CD14-positive monocyte (primary cell): Measurements from ENCODE around the gene LGR4. TPM values are rescaled to one million over a fixed set of nuclear protein-coding genes. Genes with fewer than 3 reads are reported as not detected.

Experiments used
- DNase-seq, 3 donors: peaks; one replicate each; pipeline ENCODE4 v3.0.0-alpha.2; 2011 to 2022
- H2AFZ ChIP-seq: 2 replicates; pipeline ENCODE4 v1.6.0; 2012; ENCODE audit warnings: mild to moderate bottlenecking, low read depth, low read length, inconsistent platforms; ENCODE audit not compliant: insufficient read depth, poor library complexity, severe bottlenecking
- H3K27ac ChIP-seq, 2 donors: 1 replicate in 1 of 2; 2 replicates in 1 of 2; pipeline ENCODE4 v1.5.1; 2012 to 2013; ENCODE audit warnings: low read length in 2 of 2, control low read depth in 1 of 2, inconsistent platforms in 1 of 2, low read depth in 1 of 2, mild to moderate bottlenecking in 1 of 2
- H3K27me3 ChIP-seq, 2 donors: one replicate each; pipeline versions ENCODE4 v1.6.0 to v1.6.1; 2011 to 2013; ENCODE audit warnings: low read length in 2 of 2; ENCODE audit not compliant: control insufficient read depth in 2 of 2, insufficient read depth in 2 of 2
- H3K36me3 ChIP-seq, 2 donors: replicated peaks in 1 of 2; 1 replicate in 1 of 2; 2 replicates in 1 of 2; pipeline versions ENCODE4 v1.5.1 to v1.6.1; 2012 to 2013; ENCODE audit warnings: low read length in 2 of 2, control low read depth in 1 of 2, inconsistent platforms in 1 of 2, mild to moderate bottlenecking in 1 of 2; ENCODE audit not compliant: insufficient read depth in 2 of 2, control insufficient read depth in 1 of 2
- H3K4me1 ChIP-seq, 2 donors: 1 replicate in 1 of 2; 2 replicates in 1 of 2; pipeline versions ENCODE4 v1.5.1 to v1.6.1; 2012 to 2013; ENCODE audit warnings: low read length in 2 of 2, control low read depth in 1 of 2, inconsistent platforms in 1 of 2, mild to moderate bottlenecking in 1 of 2, moderate library complexity in 1 of 2; ENCODE audit not compliant: insufficient read depth in 2 of 2, control insufficient read depth in 1 of 2
- H3K4me2 ChIP-seq: replicated peaks from 2 replicates; pipeline ENCODE3; 2012; ENCODE audit warnings: low read length, moderate library complexity, mild to moderate bottlenecking; ENCODE audit not compliant: poor library complexity, severe bottlenecking; ENCODE audit errors: extremely low read depth
- H3K4me3 ChIP-seq, 3 experiments: fragments of 200-600 bp in 1 of 3; sonication (generic) in 1 of 3; replicated peaks in 1 of 3; 1 replicate in 2 of 3; 2 replicates in 1 of 3; pipeline ENCODE4 v1.5.1; 2011 to 2013; ENCODE audit warnings: low read length in 3 of 3, mild to moderate bottlenecking in 3 of 3, control low read depth in 2 of 3, low read depth in 2 of 3, inconsistent platforms in 1 of 3, moderate library complexity in 1 of 3
- H3K79me2 ChIP-seq: 2 replicates; pipeline ENCODE4 v1.6.0; 2012; ENCODE audit warnings: mild to moderate bottlenecking, control low read depth, inconsistent platforms, low read length, moderate library complexity; ENCODE audit not compliant: insufficient read depth
- H3K9ac ChIP-seq: 2 replicates; pipeline ENCODE4 v1.6.0; 2017; ENCODE audit warnings: low read length, mild to moderate bottlenecking; ENCODE audit not compliant: insufficient read depth, poor library complexity, severe bottlenecking
- H3K9me3 ChIP-seq, 2 donors: replicated peaks in 1 of 2; 1 replicate in 1 of 2; 2 replicates in 1 of 2; pipeline versions ENCODE4 v1.5.1 to v1.6.1; 2012 to 2013; ENCODE audit warnings: low read length in 2 of 2, control low read depth in 1 of 2; ENCODE audit not compliant: control insufficient read depth in 1 of 2, insufficient read depth in 1 of 2
- H4K20me1 ChIP-seq: 2 replicates; pipeline ENCODE4 v1.6.0; 2012; ENCODE audit warnings: mild to moderate bottlenecking, low read length, control low read depth, moderate library complexity; ENCODE audit not compliant: insufficient read depth
- H3K27ac Mint-ChIP-seq, 7 donors: one replicate each; pipeline ENCODE4 v1.8.0; 2020; ENCODE audit warnings: mild to moderate bottlenecking in 7 of 7, mixed read lengths in 7 of 7, moderate library complexity in 6 of 7, inconsistent platforms in 2 of 7
- H3K27me3 Mint-ChIP-seq, 3 donors: one replicate each; pipeline ENCODE4 v1.8.0; 2021 to 2022; ENCODE audit warnings: low read depth in 3 of 3, mild to moderate bottlenecking in 3 of 3, mixed read lengths in 3 of 3, moderate library complexity in 3 of 3, inconsistent platforms in 1 of 3
- H3K36me3 Mint-ChIP-seq, 2 donors: one replicate each; pipeline ENCODE4 v1.8.0; 2020; ENCODE audit warnings: mixed read lengths in 2 of 2, inconsistent platforms in 1 of 2, mild to moderate bottlenecking in 1 of 2
- H3K4me1 Mint-ChIP-seq: one replicate; pipeline ENCODE4 v1.8.0; 2020; ENCODE audit warnings: mild to moderate bottlenecking, mixed read lengths
- H3K4me3 Mint-ChIP-seq, 2 donors: one replicate each; pipeline ENCODE4 v1.8.0; 2020; ENCODE audit warnings: mild to moderate bottlenecking in 2 of 2, mixed read lengths in 2 of 2, moderate library complexity in 1 of 2
- H3K9me3 Mint-ChIP-seq, 7 donors: one replicate each; pipeline ENCODE4 v1.8.0; 2020 to 2022; ENCODE audit warnings: mixed read lengths in 7 of 7, mild to moderate bottlenecking in 6 of 7, moderate library complexity in 6 of 7, inconsistent platforms in 2 of 7
- CTCF ChIP-seq: fragments of 200-600 bp; IDR thresholded peaks from one replicate; pipeline ENCODE4 v1.8.0; 2022; ENCODE audit warnings: antibody characterized with exemption, mild to moderate bottlenecking
- WGBS: methylation state at CpG from one replicate; pipeline ENCODE4 v1.1.5; 2013; ENCODE audit warnings: missing lambda C conversion rate; ENCODE audit not compliant: insufficient coverage; 5-methylcytosine and 5-hydroxymethylcytosine counted together
- intact Hi-C, 2 donors: fragments of 100-400 bp; cut with micrococcal nuclease; formaldehyde crosslinking; loops; one replicate each; pipeline versions ENCODE4 v1.15.0 to v1.15.1; 2023
- polyA plus RNA-seq, 3 donors: library from polyadenylated mRNA; depleted of rRNA in 1 of 3; unstranded in 2 of 3; stranded (reverse) in 1 of 3; fragments of 300-500 nt in 2 of 3; fragments of >200 nt in 1 of 3; fragmentation: Illumina TruSeq in 2 of 3; gene quantifications; 1 replicate in 2 of 3; 2 replicates in 1 of 3; pipeline ENCODE4 v1.2.3, GENCODE V29; 2012 to 2021

Gene LGR4
- polyA plus RNA-seq, 3 donors, result 0.67 to 0.92 (median 0.72) TPM

DNA sequence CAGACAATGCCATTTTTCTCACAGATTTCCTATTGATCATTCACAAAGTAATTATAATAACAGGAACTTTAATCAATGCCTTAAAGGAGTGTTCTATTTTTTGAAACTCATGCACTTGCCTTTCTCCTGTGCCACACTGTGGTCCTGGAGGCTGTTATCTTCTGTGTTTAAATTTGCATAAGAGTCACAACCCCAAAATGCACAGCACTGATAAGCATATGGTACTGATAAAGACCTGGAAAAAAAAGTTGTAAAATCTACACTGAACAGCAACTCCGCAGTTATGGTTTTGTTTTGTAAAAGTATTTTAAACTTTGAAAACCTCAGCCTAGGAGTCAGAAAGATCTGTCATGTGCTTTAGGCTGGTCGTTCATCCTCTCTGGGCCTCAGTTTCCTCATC, 100.4 kb downstream of the LGR4 start:
- Histone ChIP-seq H3K4me2 (no peak overlapping the region), H3K9ac (no peak overlapping the region), H2AFZ (no peak overlapping the region), H3K79me2 (no peaks in the 10 kb centered on the region), H3K9me3 (no peaks in the 10 kb centered on the region), H4K20me1 (no peaks in the 10 kb centered on the region), H3K4me1 (no peaks in the 10 kb centered on the region), H3K36me3 (no peaks in the 10 kb centered on the region), H3K4me3 (no peak overlapping the region), H3K27ac (no peak overlapping the region), H3K27me3 (no peaks in the 10 kb centered on the region)
- Mint-ChIP-seq H3K27me3 (no peaks in the 10 kb centered on the region), H3K9me3 (no peaks in the 10 kb centered on the region), H3K4me1 (no peaks in the 10 kb centered on the region), H3K27ac (no peak overlapping the region), H3K4me3 (no peak overlapping the region), H3K36me3 (no peaks in the 10 kb centered on the region)
- 100% methylated on average over 1 of the region's 2 CpGs for WGBS
- no peak for DNase-seq
- no peak for TF ChIP-seq CTCF
- intact Hi-C loops, result no loop called here

- intact Hi-C loops, result no loop called here
- H3K9me3 ChIP-seq, result no peaks in the 10 kb centered on the region
- H3K4me2 ChIP-seq, result no peak overlapping the region
- no peak overlapping the region for H3K27ac ChIP-seq
- no peak overlapping the region for H3K9ac ChIP-seq
- H3K4me3 ChIP-seq, result no peak overlapping the region
- H2AFZ ChIP-seq, result no peak overlapping the region
- H3K4me3 Mint-ChIP-seq, result no peak overlapping the region
- H3K27me3 Mint-ChIP-seq, result no peaks in the 10 kb centered on the region
- no peaks in the 10 kb centered on the region for H3K79me2 ChIP-seq
- no peaks in the 10 kb centered on the region for H3K36me3 Mint-ChIP-seq
- no peak for DNase-seq
- H3K4me1 ChIP-seq, result no peaks in the 10 kb centered on the region
- no peaks in the 10 kb centered on the region for H4K20me1 ChIP-seq
- H3K9me3 Mint-ChIP-seq, result no peaks in the 10 kb centered on the region
- no peaks in the 10 kb centered on the region for H3K27me3 ChIP-seq
- TF ChIP-seq CTCF, result no peak
- H3K27ac Mint-ChIP-seq, result no peak overlapping the region
- H3K4me1 Mint-ChIP-seq, result no peaks in the 10 kb centered on the region
- no peaks in the 10 kb centered on the region for H3K36me3 ChIP-seq
Observed at GRCh38 chr11:27371489-27371888, 101.1 kb downstream of the LGR4 start.
